DOHH2 (cell line): ENCODE measurements around the gene ABCD2.

Experiments
- H3F3A ChIP-seq: fragments of 200-600 bp; sonication (generic), shearing (Covaris generic); 2 replicates; pipeline ENCODE4 v1.6.0; 2016; ENCODE audit warnings: antibody characterized with exemption, mild to moderate bottlenecking; ENCODE audit not compliant: control insufficient read depth, insufficient read depth
- H3K27ac ChIP-seq: fragments of 200-600 bp; sonication (generic); 2 replicates; pipeline ENCODE4 v1.5.1; 2014; ENCODE audit warnings: low read depth, mild to moderate bottlenecking, low read length, moderate library complexity
- H3K27me3 ChIP-seq: fragments of 200-600 bp; sonication (generic); 2 replicates; pipeline ENCODE4 v1.6.1; 2014; ENCODE audit warnings: mild to moderate bottlenecking, low read length, mixed read lengths; ENCODE audit not compliant: control insufficient read depth
- H3K36me3 ChIP-seq: fragments of 200-600 bp; sonication (generic); 2 replicates; pipeline ENCODE4 v1.6.1; 2014; ENCODE audit warnings: mild to moderate bottlenecking, low read length, moderate library complexity, mixed read lengths; ENCODE audit not compliant: control insufficient read depth
- H3K4me1 ChIP-seq: fragments of 200-600 bp; sonication (generic); 2 replicates; pipeline ENCODE4 v1.6.1; 2014; ENCODE audit warnings: mild to moderate bottlenecking, low read length, mixed read lengths; ENCODE audit not compliant: control insufficient read depth
- H3K4me2 ChIP-seq: fragments of 200-600 bp; sonication (generic); 2 replicates; pipeline ENCODE4 v1.6.0; 2014; ENCODE audit warnings: mild to moderate bottlenecking, low read length, moderate library complexity
- H3K4me3 ChIP-seq: fragments of 200-600 bp; sonication (generic); 2 replicates; pipeline ENCODE4 v1.5.1; 2014; ENCODE audit warnings: mild to moderate bottlenecking, low read length, mixed read lengths
- H3K79me2 ChIP-seq: fragments of 200-600 bp; sonication (generic); 2 replicates; pipeline ENCODE4 v1.6.1; 2014; ENCODE audit warnings: mild to moderate bottlenecking, low read length, mixed read lengths; ENCODE audit not compliant: control insufficient read depth
- H3K9me2 ChIP-seq: fragments of 200-600 bp; sonication (generic); replicated peaks from 2 replicates; pipeline ENCODE4 v1.6.1; 2014; ENCODE audit warnings: mild to moderate bottlenecking, low read length, mixed read lengths; ENCODE audit not compliant: control insufficient read depth
- H3K9me3 ChIP-seq: fragments of 200-600 bp; sonication (generic); 2 replicates; pipeline ENCODE4 v1.6.1; 2014; ENCODE audit warnings: antibody characterized with exemption, low read length, mixed read lengths; ENCODE audit not compliant: control insufficient read depth, insufficient read depth
- H4K20me1 ChIP-seq: fragments of 200-600 bp; sonication (generic); 2 replicates; pipeline ENCODE4 v1.6.0; 2014; ENCODE audit warnings: low read depth, mild to moderate bottlenecking, antibody characterized with exemption, low read length, moderate library complexity; ENCODE audit not compliant: control insufficient read depth, insufficient read depth
- CTCF ChIP-seq: fragments of 200-600 bp; sonication (generic); IDR thresholded peaks from one replicate; pipeline ENCODE4 v1.5.1; 2014; ENCODE audit warnings: antibody characterized with exemption, mild to moderate bottlenecking, low read depth, low read length; ENCODE audit not compliant: poor library complexity, severe bottlenecking
- EZH2phosphoT487 ChIP-seq: fragments of 200-600 bp; sonication (generic); IDR thresholded peaks from 2 replicates; pipeline ENCODE4 v1.6.1; 2017; ENCODE audit warnings: borderline replicate concordance, mild to moderate bottlenecking, antibody characterized with exemption, low read length, moderate library complexity, mixed read lengths

Gene ABCD2

GRCh38 chr12:39618701-39619100 is 902 bp downstream of the ABCD2 start:
- Histone ChIP-seq H3K9me3 (no peaks in the 10 kb centered on the region), H3K4me2 (no peak overlapping the region; the same call in 1 of the 2 replicates), H4K20me1 (no peaks in the 10 kb centered on the region), H3K4me3 (no peak overlapping the region), H3K79me2 (no peaks in the 10 kb centered on the region), H3K9me2 (no peaks in the 10 kb centered on the region), H3K36me3 (no peaks in the 10 kb centered on the region), H3K4me1 (peaks cover 33% of the 10 kb centered on the region), H3F3A (peaks cover 3% of the 10 kb centered on the region), H3K27me3 (no peaks in the 10 kb centered on the region; the same call in 1 of the 2 replicates), H3K27ac (no peak overlapping the region)
- no peak for TF ChIP-seq CTCF
- TF ChIP-seq EZH2phosphoT487: no peak

GRCh38 chr12:39617887-39618286 is 1.7 kb downstream of the ABCD2 start:
- Histone ChIP-seq H3K4me3 (no peak overlapping the region), H3F3A (peaks cover 3% of the 10 kb centered on the region), H4K20me1 (no peaks in the 10 kb centered on the region), H3K36me3 (no peaks in the 10 kb centered on the region), H3K4me1 (peaks cover 33% of the 10 kb centered on the region), H3K9me3 (no peaks in the 10 kb centered on the region), H3K79me2 (no peaks in the 10 kb centered on the region), H3K4me2 (peak overlapping the region; percentile 33; the same call in 1 of the 2 replicates), H3K27me3 (no peaks in the 10 kb centered on the region; the same call in 1 of the 2 replicates), H3K27ac (no peak overlapping the region), H3K9me2 (no peaks in the 10 kb centered on the region)
- no peak for TF ChIP-seq EZH2phosphoT487
- TF ChIP-seq CTCF: no peak

GRCh38 chr12:39616666-39617065 is 2.9 kb downstream of the ABCD2 start:
- Histone ChIP-seq H3K9me3 (no peaks in the 10 kb centered on the region), H3K9me2 (no peaks in the 10 kb centered on the region), H3K27me3 (no peaks in the 10 kb centered on the region; the same call in 1 of the 2 replicates), H3K79me2 (no peaks in the 10 kb centered on the region), H3K4me1 (peaks cover 33% of the 10 kb centered on the region), H3F3A (peaks cover 3% of the 10 kb centered on the region), H4K20me1 (no peaks in the 10 kb centered on the region), H3K36me3 (no peaks in the 10 kb centered on the region), H3K4me2 (no peak overlapping the region), H3K27ac (no peak overlapping the region), H3K4me3 (no peak overlapping the region)
- TF ChIP-seq EZH2phosphoT487 (no peak), CTCF (no peak)
